Gastroesophageal sphincter (tissue), 3 donors: ENCODE data around the gene LDB2.

ENCODE experiments used
- CTCF ChIP-seq, 4 experiments: fragments of 200-600 bp in 2 of 4; fragments of 450-650 bp in 2 of 4; sonication (generic) in 1 of 4; IDR thresholded peaks; one replicate each; pipeline ENCODE4 v1.5.1; 2017 to 2019; ENCODE audit warnings: antibody characterized with exemption in 4 of 4, mild to moderate bottlenecking in 2 of 4, moderate library complexity in 2 of 4
- EP300 ChIP-seq: sonication (generic); formaldehyde crosslinking; IDR thresholded peaks from one replicate; pipeline ENCODE4 v1.6.1; 2017; ENCODE audit warnings: antibody characterized with exemption, mild to moderate bottlenecking
- POLR2A ChIP-seq, 2 donors: fragments of 450-650 bp; IDR thresholded peaks; one replicate each; pipeline ENCODE4 v1.6.1; 2017; ENCODE audit warnings: antibody characterized with exemption in 2 of 2, mild to moderate bottlenecking in 2 of 2, moderate library complexity in 1 of 2
- POLR2AphosphoS5 ChIP-seq: sonication (generic); formaldehyde crosslinking; IDR thresholded peaks from one replicate; pipeline ENCODE4 v1.6.1; 2017; ENCODE audit warnings: antibody characterized with exemption

GRCh38 chr4:16513876-16514275 lies 384.6 kb downstream of the LDB2 start:
- TF ChIP-seq EP300 (no peak), POLR2A (IDR thresholded peaks at IDR 0.05) (no peak), POLR2AphosphoS5 (no peak), CTCF (IDR thresholded peaks at IDR 0.05) (no peak)
